Tongue (tissue), 2 donors: ENCODE results near the gene OLFML3. TPM values are rescaled to one million over a fixed set of nuclear protein-coding genes. Genes with fewer than 3 reads are reported as not detected.
A peak's percentile ranks its signal among the peaks of the same experiment; 100 is the strongest.
"Not testable (repeated sequence)": the region's sequence is repeated elsewhere in the genome, so short reads cannot be mapped to it uniquely, and the experiment has no call there.

Experiments used
- DNase-seq: peaks from one replicate; pipeline ENCODE4 v3.0.0-alpha.2; 2015
- total RNA-seq: library from RNA; depleted of rRNA; stranded (reverse); fragments of >200 nt; gene quantifications from one replicate; pipeline ENCODE4 v1.2.3, GENCODE V29; 2014

The OLFML3 gene, protein sequence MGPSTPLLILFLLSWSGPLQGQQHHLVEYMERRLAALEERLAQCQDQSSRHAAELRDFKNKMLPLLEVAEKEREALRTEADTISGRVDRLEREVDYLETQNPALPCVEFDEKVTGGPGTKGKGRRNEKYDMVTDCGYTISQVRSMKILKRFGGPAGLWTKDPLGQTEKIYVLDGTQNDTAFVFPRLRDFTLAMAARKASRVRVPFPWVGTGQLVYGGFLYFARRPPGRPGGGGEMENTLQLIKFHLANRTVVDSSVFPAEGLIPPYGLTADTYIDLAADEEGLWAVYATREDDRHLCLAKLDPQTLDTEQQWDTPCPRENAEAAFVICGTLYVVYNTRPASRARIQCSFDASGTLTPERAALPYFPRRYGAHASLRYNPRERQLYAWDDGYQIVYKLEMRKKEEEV
- 80.7 TPM for total RNA-seq

DNA sequence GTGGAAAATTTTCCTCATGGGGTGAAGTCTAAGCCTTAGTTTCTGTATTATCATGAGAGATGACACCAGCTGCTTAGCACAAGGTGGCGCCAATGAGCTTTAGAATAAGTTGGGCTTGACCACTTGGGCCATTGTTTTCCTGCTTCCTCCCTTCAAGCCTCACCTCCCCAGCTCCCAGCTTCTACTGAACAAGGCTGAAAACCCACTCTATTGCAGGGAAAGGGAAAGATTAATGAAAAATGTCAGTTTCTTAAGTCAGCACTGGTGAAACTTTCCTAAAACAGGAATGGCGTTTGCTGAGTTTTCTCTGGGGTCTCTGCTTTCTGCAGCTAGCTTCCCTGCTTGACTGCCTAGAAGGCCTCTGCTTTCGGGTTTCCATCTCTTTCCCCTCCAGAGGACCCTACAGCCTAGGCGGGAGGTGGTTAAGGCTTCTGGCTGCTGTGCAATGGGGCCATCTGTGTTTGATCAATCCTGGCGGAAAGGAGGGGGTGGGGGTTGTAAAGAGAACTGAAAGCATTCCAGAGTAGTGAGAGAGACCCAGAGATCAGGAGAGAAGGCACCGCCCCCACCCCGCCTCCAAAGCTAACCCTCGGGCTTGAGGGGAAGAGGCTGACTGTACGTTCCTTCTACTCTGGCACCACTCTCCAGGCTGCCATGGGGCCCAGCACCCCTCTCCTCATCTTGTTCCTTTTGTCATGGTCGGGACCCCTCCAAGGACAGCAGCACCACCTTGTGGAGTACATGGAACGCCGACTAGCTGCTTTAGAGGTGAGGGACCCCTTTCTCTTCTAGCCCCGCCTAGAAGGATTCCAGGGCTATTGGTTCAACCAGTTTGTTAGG lies at the start of gene OLFML3:
Gene OLFML3 (plus strand): TSS at position 612 of the 840 bp plus-strand sequence. CDS start 43 bp downstream, at position 655.
- DNase-seq, result peak; percentile 97

DNA sequence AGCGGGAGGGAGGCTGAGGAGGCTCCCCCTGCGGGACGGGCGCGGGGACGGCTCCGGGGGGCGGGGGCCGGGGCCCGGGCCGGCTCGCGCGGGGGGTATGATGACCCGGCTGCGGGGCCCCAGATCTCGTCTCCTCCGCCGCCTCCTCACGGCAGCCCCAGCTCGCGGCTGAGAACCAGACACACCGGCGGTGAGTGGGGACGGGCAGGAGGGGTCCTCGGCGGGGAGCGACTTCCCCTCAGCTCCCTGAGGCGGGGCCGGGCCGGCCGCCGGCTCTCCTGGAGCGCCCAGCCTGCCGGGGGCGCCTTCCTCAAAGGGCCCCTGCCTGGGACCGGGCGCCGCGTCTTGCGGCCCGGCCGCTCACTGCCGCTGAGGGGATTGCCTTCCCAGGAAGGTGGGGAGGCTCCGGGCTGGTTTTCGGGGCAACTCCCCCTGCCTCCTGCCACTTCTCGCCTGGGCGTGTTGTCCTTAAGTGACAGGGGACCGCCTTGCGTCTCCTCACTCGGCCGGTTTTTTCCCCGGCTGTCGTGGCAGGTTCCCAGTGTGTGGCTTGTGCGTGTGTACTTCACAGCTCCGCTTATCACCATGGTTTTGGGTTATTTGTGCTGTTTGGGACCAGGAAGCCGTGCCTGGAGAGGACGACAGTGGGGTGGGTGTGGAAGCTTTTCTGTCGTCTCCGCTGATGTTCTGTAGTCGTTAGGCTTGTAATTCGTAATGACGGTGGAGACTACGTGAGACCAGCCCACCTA lies 49.4 kb upstream of the OLFML3 start:
- peak; percentile 77 for DNase-seq

DNA sequence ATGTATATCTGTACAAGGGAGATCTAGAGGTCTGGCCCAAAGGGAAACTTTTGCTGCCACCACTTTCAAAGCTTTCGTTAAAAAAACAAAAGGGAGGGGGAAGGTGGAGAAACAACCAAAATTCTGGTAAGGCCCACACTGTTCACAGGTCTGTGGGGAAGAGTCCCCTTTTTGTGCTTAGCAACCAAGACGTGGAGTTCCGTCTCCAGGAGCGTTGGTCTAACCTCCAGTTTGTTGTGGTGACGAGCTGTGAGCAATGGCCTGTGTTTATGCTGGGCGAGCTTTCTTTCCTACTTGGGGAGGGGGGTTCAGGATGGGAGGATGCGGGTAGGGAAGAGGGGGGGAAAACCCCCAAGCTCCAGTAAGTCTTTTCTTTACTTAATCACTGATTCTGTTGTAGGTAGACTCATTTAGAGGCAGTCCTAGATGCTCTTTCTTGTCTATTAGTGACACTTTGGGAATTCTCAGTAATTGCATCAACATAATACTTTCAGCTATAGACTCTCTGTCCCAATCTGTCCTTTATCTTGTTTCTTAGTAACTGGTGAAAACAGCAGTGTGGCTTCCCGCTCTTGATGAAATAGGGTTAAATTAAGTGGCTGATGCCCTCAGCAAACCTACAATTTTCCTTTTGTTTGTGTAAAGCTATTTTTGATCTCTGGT lies 48.6 kb upstream of the OLFML3 start:
- peak; percentile 69 for DNase-seq

DNA sequence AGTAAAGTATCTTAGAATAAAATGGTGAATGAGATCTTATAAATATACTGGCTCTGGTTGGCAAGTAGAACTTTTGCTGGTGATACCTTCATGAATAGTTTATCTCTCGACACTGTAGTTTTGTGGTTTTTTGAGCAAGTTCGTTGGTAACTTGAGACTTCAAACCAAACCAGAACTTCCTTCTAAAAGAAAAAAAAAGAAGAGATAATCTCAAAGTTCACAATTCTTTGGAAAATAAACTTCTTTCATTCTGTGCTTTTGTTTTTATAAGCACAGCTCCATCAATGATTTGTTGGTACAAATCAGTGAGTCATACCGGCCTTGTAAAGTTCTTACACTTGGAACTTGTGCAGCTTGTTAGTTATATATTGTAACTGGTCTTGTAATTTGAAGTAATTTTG lies 47.8 kb upstream of the OLFML3 start:
- no peak for DNase-seq

DNA sequence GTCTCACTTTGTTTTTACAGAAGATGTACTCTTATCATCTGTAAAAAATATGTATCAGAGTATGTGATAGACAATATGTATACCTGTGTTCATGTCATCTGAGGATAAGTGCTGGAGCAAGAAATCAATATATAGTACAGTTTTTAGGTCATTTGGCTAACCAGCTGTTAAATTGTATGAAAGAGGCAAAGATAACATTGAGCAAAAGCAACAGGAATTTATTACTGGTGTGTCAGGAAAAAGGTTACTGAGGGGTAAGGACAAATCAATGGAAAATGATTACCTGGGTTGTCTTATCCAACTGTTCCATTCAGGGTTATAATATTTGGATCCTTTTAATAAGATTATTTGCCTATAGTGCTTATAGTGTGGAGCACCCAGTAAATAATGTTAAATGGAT lies 45.3 kb upstream of the OLFML3 start:
- no peak for DNase-seq

DNA sequence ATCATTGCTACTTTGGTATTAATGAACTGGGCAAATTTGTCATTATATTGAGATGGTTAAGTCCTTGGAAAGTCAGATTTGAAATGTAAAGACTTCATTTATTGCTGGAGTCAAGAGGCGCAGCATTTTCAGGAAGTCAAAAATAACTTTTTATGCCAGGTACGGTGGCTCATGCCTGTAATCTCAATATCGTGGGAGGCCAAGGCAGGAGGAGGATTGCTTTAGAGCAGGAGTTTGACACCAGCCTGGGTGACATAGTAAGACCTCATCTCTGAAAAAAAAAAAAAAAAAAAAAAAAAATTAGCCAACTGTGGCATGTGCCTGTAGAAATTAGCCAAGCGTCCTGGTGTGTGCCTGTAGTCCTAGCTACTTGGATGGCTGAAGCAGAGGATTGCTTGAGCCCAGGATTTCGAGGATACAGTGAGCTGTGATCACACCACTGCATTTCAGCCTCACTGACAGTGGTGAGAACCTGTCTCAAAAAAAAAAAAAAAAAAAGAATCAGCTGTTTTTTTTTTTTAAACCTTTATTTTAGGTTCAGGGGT lies 44.7 kb upstream of the OLFML3 start:
- DNase-seq, result no peak

DNA sequence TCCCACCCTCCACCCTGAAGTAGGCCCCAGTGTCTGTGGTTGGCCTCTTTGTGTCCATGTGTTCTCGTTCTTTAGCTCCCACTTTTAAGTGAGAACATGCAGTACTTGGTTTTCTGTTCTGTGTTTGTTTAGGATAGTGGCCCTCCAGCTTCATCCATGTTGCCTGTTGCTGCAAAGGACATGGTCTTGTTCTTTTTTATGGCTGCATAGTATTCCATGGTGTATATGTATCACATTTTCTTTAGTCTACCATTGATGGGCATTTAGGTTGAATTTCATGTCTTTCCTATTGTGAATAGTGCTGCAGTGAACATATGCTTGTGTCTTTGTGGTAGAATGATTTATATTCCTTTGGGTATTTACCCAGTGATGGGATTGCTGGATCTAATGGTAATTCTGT lies 44.1 kb upstream of the OLFML3 start:
- no peak for DNase-seq

DNA sequence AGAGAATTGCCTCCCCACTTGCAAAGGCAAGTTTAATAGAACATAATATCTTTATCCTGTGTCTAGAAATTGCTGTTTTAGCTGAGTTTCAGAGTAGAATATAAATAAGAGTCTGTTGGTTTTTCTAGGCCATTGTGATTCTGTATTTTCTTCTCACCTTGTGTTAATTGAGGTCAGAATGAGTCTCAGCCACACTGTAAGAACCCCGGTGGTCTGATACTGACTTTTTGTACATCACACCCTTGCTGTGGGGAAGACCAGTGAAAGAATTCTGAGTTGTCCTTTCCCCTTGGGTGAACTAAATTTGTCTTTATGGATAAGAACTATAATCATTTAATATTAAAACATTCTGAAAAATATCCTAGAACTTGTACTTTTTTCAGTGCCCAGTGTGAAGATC lies 43.3 kb upstream of the OLFML3 start:
- DNase-seq, result no peak

DNA sequence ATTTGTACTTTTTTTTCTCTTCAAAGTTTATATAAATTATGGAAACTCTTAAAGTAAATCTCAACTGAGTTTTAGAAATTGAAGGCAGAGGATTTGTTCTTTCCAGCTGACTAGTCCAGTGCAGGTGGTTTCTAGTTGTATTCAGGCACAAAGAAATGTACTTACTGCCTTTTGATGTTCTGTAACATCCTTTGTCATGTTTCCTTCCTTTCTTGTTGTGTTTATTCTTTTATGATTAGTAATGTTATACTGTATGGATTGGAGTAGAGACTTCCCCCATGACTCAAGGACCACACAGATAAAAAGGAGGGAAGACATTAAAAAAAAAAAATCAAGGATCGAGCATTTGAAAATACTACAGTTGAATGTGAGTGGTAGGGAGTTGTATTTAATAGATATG lies 42.1 kb upstream of the OLFML3 start:
- DNase-seq, result no peak

DNA sequence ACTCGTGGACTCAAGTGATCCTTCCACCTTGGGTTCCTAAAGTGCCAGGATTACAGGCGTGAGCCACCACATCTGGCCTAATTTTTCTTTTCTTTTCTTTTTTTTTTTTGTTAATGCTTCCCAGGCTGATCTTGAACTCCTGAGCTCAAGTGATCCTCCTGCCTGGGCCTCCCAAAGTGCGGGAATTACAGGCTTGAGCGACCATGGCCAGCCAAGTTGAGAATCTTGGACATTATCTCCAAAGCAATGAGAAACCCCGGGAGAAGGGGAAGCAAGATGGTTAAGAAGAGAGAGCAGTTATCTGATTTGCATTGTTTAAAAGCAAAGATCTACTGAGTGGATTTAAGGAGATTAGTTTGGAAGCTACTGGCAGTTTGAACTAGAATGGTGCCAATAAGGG lies 41.1 kb upstream of the OLFML3 start:
- DNase-seq, result no peak

DNA sequence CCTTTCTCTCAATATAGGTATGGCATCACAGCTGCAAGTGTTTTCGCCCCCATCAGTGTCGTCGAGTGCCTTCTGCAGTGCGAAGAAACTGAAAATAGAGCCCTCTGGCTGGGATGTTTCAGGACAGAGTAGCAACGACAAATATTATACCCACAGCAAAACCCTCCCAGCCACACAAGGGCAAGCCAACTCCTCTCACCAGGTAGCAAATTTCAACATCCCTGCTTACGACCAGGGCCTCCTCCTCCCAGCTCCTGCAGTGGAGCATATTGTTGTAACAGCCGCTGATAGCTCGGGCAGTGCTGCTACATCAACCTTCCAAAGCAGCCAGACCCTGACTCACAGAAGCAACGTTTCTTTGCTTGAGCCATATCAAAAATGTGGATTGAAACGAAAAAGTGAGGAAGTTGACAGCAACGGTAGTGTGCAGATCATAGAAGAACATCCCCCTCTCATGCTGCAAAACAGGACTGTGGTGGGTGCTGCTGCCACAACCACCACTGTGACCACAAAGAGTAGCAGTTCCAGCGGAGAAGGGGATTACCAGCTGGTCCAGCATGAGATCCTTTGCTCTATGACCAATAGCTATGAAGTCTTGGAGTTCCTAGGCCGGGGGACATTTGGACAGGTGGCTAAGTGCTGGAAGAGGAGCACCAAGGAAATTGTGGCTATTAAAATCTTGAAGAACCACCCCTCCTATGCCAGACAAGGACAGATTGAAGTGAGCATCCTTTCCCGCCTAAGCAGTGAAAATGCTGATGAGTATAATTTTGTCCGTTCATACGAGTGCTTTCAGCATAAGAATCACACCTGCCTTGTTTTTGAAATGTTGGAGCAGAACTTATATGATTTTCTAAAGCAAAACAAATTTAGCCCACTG lies 38.7 kb upstream of the OLFML3 start:
- DNase-seq, result no peak

DNA sequence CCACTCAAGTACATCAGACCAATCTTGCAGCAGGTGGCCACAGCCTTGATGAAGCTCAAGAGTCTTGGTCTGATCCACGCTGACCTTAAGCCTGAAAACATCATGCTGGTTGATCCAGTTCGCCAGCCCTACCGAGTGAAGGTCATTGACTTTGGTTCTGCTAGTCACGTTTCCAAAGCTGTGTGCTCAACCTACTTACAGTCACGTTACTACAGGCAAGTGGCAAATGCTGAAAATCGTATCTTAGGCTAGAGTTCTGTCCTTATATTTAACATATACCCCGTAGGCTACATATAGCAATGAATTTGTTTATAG lies 38.1 kb upstream of the OLFML3 start:
- no peak for DNase-seq

DNA sequence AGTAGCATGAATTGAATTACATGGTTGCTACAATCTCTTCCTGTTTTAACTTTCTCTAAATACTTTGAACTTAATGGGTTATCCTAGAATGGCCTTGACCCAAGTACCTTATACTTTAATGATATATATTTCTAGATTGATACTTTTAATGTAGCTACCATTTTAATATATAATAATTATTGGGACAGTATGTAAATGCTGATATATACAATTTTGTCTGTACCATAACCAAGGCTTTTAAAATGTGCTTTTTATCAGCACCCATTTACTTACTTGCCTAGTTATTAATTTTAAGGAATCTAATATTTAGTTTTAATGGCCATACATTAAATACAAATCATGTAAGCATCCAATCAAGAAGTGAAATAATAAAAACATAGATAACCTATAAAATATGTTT lies 36.7 kb upstream of the OLFML3 start:
- no peak for DNase-seq

DNA sequence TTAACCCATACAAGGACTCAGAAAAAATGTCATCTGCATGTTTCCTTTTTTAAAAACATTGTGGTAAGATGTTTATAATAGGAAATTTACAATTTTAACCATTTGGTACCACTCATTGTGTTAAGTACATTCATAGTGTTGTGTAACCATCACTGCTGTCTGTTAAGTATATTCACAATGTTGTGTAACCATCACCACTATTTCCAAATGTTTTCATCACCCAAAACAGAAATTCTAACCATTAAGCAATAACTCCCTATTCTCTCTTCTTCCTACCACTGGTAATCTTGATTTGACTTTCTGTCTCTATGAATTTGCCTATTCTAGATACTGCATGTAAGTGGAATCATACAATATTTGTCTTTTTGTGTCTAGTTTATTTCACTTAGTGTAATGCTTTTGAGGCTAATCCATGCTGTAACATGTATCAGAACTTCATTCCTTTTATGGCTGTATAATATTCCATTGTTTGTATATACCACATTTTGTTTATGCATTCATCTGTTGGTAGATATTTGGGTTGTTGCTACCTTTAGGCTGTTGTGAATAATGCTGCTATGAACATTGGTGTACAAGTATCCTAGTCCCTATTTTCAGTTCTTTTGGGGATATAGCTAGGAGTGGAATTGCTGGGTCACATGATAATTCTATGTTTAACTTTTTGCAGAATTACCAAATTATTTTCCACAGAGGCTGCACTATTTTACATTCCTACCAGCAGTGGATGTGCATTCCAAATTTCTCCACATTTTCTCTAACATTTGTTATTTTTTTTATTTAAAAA lies 36.1 kb upstream of the OLFML3 start:
- no peak for DNase-seq

DNA sequence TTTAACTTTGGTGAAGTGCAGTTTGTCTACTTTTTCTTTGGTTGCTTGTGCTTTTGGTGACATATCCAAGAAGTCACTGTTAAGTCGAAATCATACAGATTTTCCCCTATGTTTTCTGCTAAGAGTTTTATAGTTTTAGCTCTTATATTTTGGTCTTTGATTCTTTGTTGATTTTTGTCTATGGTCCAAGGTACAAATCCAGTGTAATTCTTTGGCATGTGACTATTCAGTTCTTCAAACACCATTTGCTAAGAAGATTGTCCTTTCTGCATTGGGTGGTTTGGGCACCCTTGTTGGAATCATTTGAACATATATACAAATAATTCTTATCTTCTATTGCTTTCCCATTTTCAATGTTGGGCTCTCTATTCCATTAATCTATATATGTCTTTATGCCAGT lies 33.9 kb upstream of the OLFML3 start:
- DNase-seq, result no peak

DNA sequence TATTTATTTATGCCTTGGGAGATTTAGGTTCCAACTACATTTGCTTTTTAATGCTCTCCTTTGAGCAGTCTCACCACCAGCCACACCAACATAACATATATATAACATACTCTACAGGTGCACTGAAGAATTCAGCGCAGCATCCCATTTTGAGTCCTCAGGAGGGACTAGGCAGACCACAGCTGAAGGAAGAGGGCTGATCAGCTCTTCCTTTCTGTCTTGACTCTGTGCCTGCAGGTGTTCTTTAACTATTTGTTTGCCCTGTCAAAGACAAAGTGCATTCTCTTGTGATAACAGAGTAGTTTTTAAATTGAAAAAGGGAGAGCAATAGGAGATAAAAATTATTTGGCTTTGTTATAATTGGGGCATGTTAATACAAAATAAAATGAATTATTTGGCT lies 33.2 kb upstream of the OLFML3 start:
- DNase-seq, result no peak

DNA sequence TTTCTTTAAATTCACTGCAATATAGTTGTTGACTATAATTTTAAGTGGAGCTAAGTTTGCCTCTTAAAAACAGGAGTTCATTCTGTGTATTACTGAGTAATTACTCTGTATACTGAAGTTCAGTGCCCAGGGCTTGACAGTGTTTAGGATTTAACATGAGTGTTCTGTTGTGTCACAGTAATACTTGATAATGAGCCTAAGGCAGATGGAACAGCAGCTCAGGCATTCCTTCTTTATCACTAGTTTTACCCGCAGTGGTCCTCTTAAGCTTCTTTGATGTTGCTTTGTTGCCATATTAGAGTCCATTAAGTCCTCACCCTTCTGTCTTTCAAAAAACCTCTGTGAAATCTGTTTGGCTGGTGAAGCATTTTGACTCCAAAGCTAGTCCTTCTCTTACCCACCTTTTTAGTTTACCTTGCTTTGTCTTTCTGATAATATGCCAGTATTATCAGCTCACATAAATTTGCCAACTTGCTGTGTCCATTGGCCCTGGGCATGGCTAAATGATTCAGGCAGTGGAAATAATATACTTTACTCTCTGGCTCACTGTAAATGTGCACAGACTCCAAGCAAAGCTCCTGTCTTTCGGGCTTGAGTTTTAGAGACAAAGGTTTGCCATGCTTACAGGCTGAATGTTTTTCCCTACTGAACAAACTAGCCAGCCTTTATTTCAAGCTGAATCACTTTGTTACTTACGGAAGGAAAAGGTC lies 32.4 kb upstream of the OLFML3 start:
- DNase-seq, result no peak

DNA sequence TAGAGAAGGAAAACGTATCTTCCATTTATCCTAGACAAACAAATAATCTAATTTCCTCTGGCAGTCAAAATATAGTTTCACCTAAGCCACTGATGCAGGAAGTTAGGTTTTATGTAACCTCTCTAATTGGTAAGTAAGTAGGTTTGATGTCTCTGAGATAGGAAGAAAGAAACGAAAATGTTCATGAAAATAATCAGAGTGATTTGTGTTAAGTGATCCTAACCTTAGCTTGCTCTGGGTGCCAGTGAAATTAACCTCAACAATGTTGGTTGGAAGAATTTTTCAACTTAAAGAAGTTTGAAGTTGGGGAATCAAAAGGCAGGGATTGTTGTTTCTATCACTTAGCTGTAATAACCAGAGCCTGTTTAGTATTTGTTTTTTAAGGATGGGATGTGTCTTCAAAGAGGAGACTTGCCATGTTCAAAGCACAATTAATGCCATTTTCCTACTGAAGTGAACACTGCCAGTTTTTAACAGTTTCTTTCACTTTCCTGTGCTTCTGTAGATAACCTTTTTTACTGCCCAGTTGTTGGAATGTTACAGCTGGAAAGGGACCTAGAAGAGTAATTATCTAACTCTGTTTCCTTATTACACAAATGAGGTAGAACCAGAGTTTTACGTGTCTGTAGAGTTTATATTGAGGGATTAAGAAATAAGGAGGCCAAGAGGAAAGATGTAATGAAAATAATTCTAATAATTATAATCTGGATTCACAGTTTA lies 31.7 kb upstream of the OLFML3 start:
- DNase-seq, result no peak

DNA sequence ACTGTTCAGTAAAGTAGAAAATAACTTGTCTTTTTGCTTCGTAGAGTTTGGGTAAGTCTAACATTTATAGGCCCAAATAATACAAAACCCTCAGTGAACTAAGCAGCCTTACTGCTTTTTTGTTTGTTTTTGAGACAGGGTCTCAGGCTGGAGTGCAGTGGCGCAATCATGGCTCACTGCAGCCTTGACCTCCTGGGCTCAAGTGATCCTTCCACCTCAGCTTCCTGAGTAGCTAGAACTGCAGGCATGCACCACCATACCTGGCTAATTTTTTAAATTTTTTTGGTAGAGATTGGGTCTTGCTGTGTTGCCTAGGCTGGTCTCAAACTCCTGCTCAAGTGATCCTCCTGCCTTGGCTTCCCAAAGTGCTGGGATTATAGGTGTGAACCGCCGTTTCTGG lies 31.1 kb upstream of the OLFML3 start:
- not testable (repeated sequence) for DNase-seq
